Right renal pelvis (tissue), 4 donors: ENCODE results near the gene CORO2B. TPM values are rescaled to one million over a fixed set of nuclear protein-coding genes. Genes with fewer than 3 reads are reported as not detected.

ENCODE experiments used
- polyA plus RNA-seq, 4 donors: library from polyadenylated mRNA; unstranded; fragments of 120-200 nt; gene quantifications; one replicate each; pipeline ENCODE4 v1.2.1, GENCODE V29; 2013; ENCODE audit not compliant: insufficient read length in 4 of 4

Gene CORO2B
- polyA plus RNA-seq, 4 donors = 22.1 to 27.9 (median 25.6) TPM

Other genes with a start within 250 kb of the CORO2B start
- 1 to 10 TPM; 3.0 to 5.4 (median 4.2) TPM for gene ITGA11, start 146.8 kb upstream of the CORO2B start, polyA plus RNA-seq
- gene ANP32A, start 241.9 kb downstream of the CORO2B start, polyA plus RNA-seq = 100 to 1,000 TPM; 281 to 325 (median 310) TPM